ENCODE results near the gene RAB11FIP5. TPM values are rescaled to one million over a fixed set of nuclear protein-coding genes. Genes with fewer than 3 reads are reported as not detected.

RAB11FIP5 gene
- total and polyA plus RNA-seq, 2 donors from 2014 or later, result 49.6 to 57.1 TPM

DNA sequence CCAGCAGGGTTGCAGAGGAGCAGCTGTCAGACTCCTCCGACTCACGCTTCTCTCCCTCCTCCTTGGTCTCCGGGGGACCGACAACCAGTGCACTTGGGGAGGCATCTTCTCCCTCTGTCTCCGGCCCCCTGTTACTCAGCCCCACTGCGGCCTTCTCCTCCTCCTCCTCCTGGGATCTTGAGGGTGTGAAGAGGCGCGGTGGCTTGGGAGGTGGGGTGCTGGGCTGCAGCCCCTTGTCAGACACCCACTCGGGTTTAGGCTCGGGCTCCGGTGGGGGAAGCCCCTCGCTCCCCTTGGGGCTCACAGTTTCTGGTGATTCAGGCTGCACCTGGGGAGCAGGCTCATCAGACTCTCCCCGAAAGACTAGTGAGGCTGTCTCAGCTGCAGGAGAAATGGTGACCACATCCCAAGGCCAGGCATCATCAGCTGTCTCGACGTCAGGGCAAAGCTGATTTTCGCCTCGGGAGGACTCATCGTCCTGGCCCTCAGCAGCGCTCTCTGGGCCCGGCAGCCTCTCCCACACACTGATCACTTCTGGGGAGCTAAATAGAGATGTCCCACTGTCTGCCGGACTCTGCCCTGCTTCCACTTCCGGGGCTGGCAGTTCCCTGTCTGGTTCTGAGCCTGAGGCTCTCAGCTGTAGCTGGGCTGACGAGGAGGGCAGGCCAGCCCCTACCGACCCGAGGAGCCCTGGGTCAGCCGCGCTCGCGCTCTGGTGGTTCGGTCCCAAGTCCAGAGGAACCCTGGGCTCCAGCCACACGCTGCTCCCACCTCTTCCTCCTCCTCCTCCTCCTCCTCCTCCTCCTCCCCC, 32.2 kb downstream of the RAB11FIP5 start:
- intact Hi-C loops (cut with DNase I), result no loop called here
- peaks cover 0 to 6% (median 3%) of the 10 kb centered on the region in 3 donors for H3K36me3 ChIP-seq (ENCODE audit: control insufficient read depth in 2 of 3, insufficient read depth in 3 of 3, low read length in 3 of 3)
- H3K9me3 ChIP-seq (ENCODE audit: control insufficient read depth in 2 of 3, insufficient read depth in 1 of 3, low read length in 3 of 3), result no peaks in the 10 kb centered on the region
- FAIRE-seq, result no peak
- peak overlapping the region in 2 of 3 donors; percentile 39 to 51 for H3K4me3 ChIP-seq (ENCODE audit: low read length in 3 of 3)
- peak in 4 of 5 donors; percentile 41 to 71 (median 60) for DNase-seq
- H3K9ac ChIP-seq (ENCODE audit: low read length in 3 of 3), result peak overlapping the region in 1 of 3 donors; percentile 56
- H3K27me3 ChIP-seq (ENCODE audit: control insufficient read depth, insufficient read depth, low read length), result no peaks in the 10 kb centered on the region
- TF ChIP-seq, protein P1, sequence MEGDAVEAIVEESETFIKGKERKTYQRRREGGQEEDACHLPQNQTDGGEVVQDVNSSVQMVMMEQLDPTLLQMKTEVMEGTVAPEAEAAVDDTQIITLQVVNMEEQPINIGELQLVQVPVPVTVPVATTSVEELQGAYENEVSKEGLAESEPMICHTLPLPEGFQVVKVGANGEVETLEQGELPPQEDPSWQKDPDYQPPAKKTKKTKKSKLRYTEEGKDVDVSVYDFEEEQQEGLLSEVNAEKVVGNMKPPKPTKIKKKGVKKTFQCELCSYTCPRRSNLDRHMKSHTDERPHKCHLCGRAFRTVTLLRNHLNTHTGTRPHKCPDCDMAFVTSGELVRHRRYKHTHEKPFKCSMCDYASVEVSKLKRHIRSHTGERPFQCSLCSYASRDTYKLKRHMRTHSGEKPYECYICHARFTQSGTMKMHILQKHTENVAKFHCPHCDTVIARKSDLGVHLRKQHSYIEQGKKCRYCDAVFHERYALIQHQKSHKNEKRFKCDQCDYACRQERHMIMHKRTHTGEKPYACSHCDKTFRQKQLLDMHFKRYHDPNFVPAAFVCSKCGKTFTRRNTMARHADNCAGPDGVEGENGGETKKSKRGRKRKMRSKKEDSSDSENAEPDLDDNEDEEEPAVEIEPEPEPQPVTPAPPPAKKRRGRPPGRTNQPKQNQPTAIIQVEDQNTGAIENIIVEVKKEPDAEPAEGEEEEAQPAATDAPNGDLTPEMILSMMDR (IDR thresholded peaks at IDR 0.05; ENCODE audit: borderline replicate concordance, extremely low read depth, insufficient read depth), result no peak
- H3K4me1 ChIP-seq (ENCODE audit: control insufficient read depth in 2 of 3, insufficient read depth in 2 of 3, low read depth in 1 of 3, low read length in 3 of 3), result peaks cover 0 to 64% (median 55%) of the 10 kb centered on the region in 3 donors
- H3K27ac ChIP-seq (ENCODE audit: low read depth in 2 of 2, low read length in 2 of 2), result peak overlapping the region; percentile 29 to 32

DNA sequence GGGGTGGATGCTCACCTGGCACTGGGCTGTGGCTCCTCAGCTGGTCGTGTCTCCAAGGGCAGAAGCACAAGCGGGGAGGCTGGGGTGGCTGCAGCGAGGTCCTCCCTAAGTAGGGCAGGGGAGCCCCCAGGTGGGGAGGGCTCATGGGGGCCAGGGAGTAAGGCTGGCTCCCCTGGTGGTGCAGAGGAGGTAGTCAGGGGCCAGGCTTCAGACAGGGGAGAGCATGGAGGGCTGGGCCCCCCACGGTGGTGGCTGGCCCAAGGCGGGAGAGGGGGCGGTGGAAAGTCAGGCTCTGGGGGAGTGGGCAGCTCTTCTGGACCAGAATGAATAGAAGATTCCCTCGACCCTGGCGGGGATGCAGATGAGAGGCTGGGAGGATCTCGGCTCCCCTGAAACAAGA, 33.1 kb downstream of the RAB11FIP5 start:
- intact Hi-C loops (cut with DNase I), result no loop called here
- Histone ChIP-seq H3K36me3 (ENCODE audit: control insufficient read depth in 2 of 3, insufficient read depth in 3 of 3, low read length in 3 of 3) (peaks cover 0 to 14% (median 6%) of the 10 kb centered on the region in 3 donors), H3K27ac (ENCODE audit: low read depth in 2 of 2, low read length in 2 of 2) (peak overlapping the region in 1 of 2 donors; percentile 29), H3K9ac (ENCODE audit: low read length in 3 of 3) (peak overlapping the region in 1 of 3 donors; percentile 55), H3K9me3 (ENCODE audit: control insufficient read depth in 2 of 3, insufficient read depth in 1 of 3, low read length in 3 of 3) (no peaks in the 10 kb centered on the region), H3K4me3 (ENCODE audit: low read length in 3 of 3) (peak overlapping the region in 2 of 3 donors; percentile 43 to 51), H3K4me1 (ENCODE audit: control insufficient read depth in 2 of 3, insufficient read depth in 2 of 3, low read depth in 1 of 3, low read length in 3 of 3) (peaks cover 0 to 57% (median 48%) of the 10 kb centered on the region in 3 donors), H3K27me3 (ENCODE audit: control insufficient read depth, insufficient read depth, low read length) (no peaks in the 10 kb centered on the region)
- TF ChIP-seq, protein P1 (IDR thresholded peaks at IDR 0.05; ENCODE audit: borderline replicate concordance, extremely low read depth, insufficient read depth), result no peak
- DNase-seq, result no peak
- FAIRE-seq, result no peak

DNA sequence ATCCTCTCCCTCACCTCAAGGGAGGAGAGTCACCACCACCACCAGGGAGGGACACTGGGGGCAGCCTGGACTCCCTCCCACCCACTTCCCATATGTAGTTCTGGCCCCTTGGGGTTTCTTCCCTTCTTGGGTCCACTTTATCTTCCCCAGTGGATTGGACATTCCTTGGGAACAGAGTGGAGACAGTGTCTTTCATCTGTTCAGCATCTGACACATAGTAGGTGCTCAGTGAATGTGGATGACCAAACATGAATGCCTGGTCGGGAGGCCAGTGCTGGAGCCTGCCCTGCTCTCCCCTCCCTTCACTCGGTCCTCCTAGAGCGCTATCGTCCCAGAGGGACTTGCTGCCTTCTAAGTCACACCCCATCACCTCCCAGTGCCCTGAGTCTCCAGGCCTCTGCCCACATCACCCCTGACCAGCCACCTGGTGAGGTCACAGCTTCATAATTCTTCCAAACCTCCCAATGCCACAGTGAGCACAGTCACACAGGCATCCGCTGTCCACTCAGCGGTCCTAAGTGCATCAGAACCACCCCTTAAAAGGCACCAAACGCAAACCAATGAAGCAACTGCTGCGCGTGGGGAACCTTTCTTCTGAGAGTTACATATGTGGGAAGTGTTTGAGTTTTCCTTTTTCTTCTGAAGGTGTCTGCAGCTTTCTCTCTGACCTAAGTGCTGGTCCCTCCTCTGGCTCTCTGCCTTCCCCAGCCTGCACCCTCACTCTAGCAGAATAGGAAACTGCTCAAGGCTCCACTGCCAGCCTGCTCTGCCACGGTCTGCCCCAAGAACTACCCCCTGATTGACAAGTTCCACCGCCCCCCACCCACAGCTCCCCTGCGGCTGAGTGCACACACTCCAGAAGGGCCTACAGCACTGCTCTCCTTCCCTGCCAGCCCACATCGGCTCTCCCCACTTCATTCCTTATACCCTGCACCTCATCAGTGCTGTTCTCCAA, 34.0 kb downstream of the RAB11FIP5 start:
- H3K36me3 ChIP-seq (ENCODE audit: control insufficient read depth in 2 of 3, insufficient read depth in 3 of 3, low read length in 3 of 3), result peaks cover 0 to 15% (median 3%) of the 10 kb centered on the region in 3 donors
- H3K27me3 ChIP-seq (ENCODE audit: control insufficient read depth, insufficient read depth, low read length), result no peaks in the 10 kb centered on the region
- TF ChIP-seq, protein P1 (IDR thresholded peaks at IDR 0.05; ENCODE audit: borderline replicate concordance, extremely low read depth, insufficient read depth), result no peak
- FAIRE-seq, result no peak
- peak overlapping the region in 2 of 3 donors; percentile 43 to 51 for H3K4me3 ChIP-seq (ENCODE audit: low read length in 3 of 3)
- peak overlapping the region in 1 of 3 donors; percentile 55 for H3K9ac ChIP-seq (ENCODE audit: low read length in 3 of 3)
- intact Hi-C loops (cut with DNase I), result no loop called here
- no peaks in the 10 kb centered on the region for H3K9me3 ChIP-seq (ENCODE audit: control insufficient read depth in 2 of 3, insufficient read depth in 1 of 3, low read length in 3 of 3)
- peak overlapping the region in 1 of 2 donors; percentile 43 for H3K27ac ChIP-seq (ENCODE audit: low read depth in 2 of 2, low read length in 2 of 2)
- peaks cover 0 to 49% (median 39%) of the 10 kb centered on the region in 3 donors for H3K4me1 ChIP-seq (ENCODE audit: control insufficient read depth in 2 of 3, insufficient read depth in 2 of 3, low read depth in 1 of 3, low read length in 3 of 3)
- DNase-seq, result peak in 1 of 5 donors; percentile 41

Measured in kidney (tissue), 14 donors.